ENCODE measurements around the gene RARS1. TPM values are rescaled to one million over a fixed set of nuclear protein-coding genes. Genes with fewer than 3 reads are reported as not detected.
A peak's percentile ranks its signal among the peaks of the same experiment; 100 is the strongest.

Gene RARS1
- total RNA-seq, 1 experiment from 2014 or later = 98.8 TPM

DNA sequence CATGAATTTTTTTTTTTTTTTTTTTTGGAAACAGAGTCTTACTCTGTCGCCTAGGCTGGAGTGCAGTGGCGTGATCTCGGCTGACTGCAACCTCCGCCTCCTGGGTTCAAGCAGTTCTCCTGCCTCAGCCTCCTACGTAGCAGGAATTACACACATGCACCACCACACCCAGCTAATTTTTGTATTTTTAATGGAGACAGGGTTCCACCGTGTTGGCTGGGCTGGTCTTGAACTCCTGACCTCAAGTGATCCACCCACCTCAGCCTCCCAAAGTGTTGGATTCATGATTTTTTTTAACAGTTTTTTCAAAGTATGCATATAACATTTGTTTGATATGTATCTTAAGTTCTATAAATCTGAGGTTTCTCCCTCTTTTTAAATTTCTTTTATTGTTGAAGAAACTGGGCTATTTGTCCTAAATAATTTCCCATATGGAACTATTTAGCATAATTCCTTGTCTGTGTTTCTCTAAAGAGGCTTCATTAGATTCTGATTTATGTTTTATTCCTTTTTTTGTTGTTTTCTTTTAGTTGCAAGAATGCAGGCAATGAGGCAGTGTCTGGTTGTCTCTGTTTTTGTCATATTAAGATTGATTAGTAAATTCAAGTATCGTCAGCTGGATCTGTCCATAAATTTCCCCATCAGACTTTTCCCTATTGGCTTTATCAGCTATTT lies 16.4 kb downstream of the RARS1 start:
- H3K4me1 Mint-ChIP-seq = no peaks in the 10 kb centered on the region
- no peak for DNase-seq (ENCODE audit: low spot score)
- no peak overlapping the region for H3K27ac Mint-ChIP-seq
- no peaks in the 10 kb centered on the region for H3K27me3 Mint-ChIP-seq (ENCODE audit: low read depth)
- no peak for TF ChIP-seq ARID4B (CRISPR knock-in tag; IDR thresholded peaks at IDR 0.05; ENCODE audit: borderline replicate concordance)
- no peak for TF ChIP-seq ZNF232 (CRISPR knock-in tag; IDR thresholded peaks at IDR 0.05)
- TF ChIP-seq, protein P1, sequence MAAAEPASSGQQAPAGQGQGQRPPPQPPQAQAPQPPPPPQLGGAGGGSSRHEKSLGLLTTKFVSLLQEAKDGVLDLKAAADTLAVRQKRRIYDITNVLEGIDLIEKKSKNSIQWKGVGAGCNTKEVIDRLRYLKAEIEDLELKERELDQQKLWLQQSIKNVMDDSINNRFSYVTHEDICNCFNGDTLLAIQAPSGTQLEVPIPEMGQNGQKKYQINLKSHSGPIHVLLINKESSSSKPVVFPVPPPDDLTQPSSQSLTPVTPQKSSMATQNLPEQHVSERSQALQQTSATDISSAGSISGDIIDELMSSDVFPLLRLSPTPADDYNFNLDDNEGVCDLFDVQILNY (CRISPR knock-in tag; IDR thresholded peaks at IDR 0.05) = no peak
- TF ChIP-seq ATF1 (CRISPR knock-in tag; IDR thresholded peaks at IDR 0.05) = no peak
- TF ChIP-seq ZNF512 (CRISPR knock-in tag; IDR thresholded peaks at IDR 0.05; ENCODE audit: borderline replicate concordance) = no peak
- no peak for TF ChIP-seq SMAD4 (CRISPR knock-in tag; IDR thresholded peaks at IDR 0.05)
- TF ChIP-seq SP1 (CRISPR knock-in tag; conservative IDR thresholded peaks at IDR 0.05) = no peak
- no peak for TF ChIP-seq MXD4 (CRISPR knock-in tag; IDR thresholded peaks at IDR 0.05; ENCODE audit: borderline replicate concordance)
- no peak for TF ChIP-seq OVOL2 (CRISPR knock-in tag; IDR thresholded peaks at IDR 0.05; ENCODE audit: borderline replicate concordance)
- TF ChIP-seq, protein P2, sequence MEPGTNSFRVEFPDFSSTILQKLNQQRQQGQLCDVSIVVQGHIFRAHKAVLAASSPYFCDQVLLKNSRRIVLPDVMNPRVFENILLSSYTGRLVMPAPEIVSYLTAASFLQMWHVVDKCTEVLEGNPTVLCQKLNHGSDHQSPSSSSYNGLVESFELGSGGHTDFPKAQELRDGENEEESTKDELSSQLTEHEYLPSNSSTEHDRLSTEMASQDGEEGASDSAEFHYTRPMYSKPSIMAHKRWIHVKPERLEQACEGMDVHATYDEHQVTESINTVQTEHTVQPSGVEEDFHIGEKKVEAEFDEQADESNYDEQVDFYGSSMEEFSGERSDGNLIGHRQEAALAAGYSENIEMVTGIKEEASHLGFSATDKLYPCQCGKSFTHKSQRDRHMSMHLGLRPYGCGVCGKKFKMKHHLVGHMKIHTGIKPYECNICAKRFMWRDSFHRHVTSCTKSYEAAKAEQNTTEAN (CRISPR knock-in tag; IDR thresholded peaks at IDR 0.05) = no peak
- POLR2A ChIA-PET = no interaction called here
- H3K4me3 Mint-ChIP-seq = no peak overlapping the region
- H3K36me3 Mint-ChIP-seq = peaks cover 51% of the 10 kb centered on the region
- H3K9me3 Mint-ChIP-seq = no peaks in the 10 kb centered on the region
- CTCF ChIA-PET = no interaction called here
- ATAC-seq = no peak

DNA sequence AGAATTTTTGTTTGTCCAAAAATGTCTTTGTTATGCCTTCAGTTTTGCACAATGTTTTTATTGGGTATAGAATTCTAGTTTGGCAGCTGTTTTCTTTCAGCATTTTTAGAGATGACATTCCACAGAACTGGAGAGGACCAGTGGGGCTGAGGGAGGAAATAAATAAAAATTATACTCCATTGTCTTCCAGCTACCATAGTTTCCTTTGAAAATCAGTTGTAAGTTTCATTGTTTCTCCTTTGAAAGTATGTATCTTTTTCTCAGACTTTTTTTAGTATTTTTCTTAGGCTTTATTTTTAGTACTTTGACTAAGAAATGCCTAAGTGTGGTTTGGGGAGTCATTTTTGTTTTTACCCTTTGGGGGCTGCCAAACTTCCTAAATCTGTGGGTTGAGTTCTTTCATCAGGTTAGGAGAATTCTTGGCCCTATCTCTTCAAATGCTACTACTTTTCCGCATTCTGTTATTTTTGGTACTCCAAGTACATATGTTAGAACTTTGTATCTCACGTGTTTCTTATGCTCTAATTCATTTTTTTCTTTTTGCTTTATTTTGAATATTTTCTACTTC lies 27.7 kb downstream of the RARS1 start:
- H3K4me3 Mint-ChIP-seq = no peak overlapping the region
- TF ChIP-seq ZNF317 (CRISPR knock-in tag; IDR thresholded peaks at IDR 0.05; ENCODE audit: borderline replicate concordance, low read depth) (peak; percentile 87), FOXJ3 (CRISPR knock-in tag; IDR thresholded peaks at IDR 0.05; ENCODE audit: borderline replicate concordance) (no peak), FOXK1 (CRISPR knock-in tag; IDR thresholded peaks at IDR 0.05) (no peak), SMAD3 (CRISPR knock-in tag; IDR thresholded peaks at IDR 0.05; ENCODE audit: borderline replicate concordance) (no peak)
- CTCF ChIA-PET = no interaction called here
- POLR2A ChIA-PET = no interaction called here
- H3K27ac Mint-ChIP-seq = no peak overlapping the region
- H3K27me3 Mint-ChIP-seq (ENCODE audit: low read depth) = no peaks in the 10 kb centered on the region
- no peak for DNase-seq (ENCODE audit: low spot score)
- H3K36me3 Mint-ChIP-seq = peaks cover 93% of the 10 kb centered on the region
- peaks cover 14% of the 10 kb centered on the region; the same call in 1 of the 2 replicates for H3K9me3 Mint-ChIP-seq
- no peaks in the 10 kb centered on the region for H3K4me1 Mint-ChIP-seq
- no peak for ATAC-seq
